Stimulated activated CD4-positive, alpha-beta T cell treated with anti-CD3 and anti-CD28 coated beads, Interleukin-12 subunit alpha, Interleukin-12 subunit beta, amount 100 ng/mL, for 4 hours (primary cell): Measurements from ENCODE around the gene KRTDAP.

Experiments
- DNase-seq: peaks from one replicate; pipeline ENCODE4 v3.0.0-alpha.2; 2020

The KRTDAP gene

DNA sequence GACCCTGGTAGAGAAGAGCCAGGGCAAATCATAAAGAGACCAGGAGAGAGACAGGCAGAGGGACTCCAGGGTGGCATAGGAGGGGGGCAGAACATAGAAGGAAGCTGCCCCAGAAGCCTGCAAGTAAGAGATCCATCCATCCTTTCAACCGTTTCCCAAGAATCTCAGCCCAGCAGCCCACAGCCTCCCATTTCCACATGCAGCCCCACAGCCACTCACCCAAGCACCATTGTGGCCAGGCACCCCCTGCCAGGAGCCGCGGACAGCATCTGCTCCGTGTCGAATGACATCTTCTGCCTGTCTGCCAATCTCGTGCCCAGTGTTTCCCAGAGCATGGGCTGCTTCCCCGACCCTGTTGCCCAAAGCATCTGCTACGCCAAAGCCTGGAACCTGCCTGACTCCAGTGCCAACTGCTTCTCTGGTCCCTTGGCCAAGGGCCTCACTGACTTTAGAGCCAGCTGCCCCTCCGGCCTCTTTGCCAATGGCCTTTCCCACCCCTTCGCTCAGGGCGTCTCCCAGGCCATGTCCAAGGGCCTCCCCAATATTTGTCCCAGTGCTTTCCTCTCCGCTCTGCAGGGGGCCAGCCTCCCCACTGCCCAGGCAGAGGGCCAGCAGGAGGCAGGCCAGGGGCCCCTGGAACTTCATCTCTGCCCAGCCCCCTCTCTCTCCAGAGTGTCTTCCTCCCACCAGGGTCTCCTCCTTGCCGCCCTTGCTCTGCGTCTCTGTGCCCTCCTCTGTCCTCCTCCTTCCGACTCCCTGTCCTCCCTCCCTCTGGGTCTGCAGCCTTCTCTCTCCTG is 22.8 kb upstream of the KRTDAP start:
- DNase-seq: no peak

DNA sequence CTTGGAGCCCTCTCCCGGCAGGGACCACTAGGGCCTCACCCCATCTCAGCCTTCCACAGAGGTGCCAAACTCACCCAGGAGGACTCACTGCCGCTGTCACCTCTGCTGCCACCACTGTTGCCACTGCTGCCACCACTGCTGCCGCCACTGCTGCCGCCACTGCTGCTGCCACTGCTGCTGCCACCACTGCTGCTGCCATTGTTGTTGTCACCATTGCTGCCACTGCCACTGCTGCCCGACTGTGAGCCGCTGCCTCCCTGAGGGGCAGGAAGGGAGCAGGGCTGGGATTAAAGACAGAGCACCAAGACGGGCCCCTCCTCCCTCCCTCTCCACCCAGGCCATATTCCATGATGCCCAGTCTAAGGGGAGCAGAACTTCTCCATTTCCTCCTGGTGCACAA is 21.1 kb upstream of the KRTDAP start:
- DNase-seq: no peak

DNA sequence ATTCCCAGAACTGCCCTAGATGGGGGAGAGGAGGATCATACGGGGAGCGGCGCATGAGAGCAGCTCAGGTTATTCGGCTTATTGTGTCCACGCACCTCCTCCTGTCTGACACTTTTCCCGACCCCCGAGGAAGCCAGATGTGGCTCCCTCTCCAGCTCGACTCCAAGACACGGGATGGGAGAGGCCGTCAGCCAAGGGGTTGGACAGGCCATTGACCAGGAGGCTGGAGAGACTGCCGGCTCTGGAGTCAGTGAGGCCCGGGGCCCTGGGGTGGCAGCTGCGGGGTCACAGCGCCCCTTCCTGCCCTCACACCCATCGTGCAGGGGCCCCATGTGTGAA is 20.3 kb upstream of the KRTDAP start:
- DNase-seq: no peak

DNA sequence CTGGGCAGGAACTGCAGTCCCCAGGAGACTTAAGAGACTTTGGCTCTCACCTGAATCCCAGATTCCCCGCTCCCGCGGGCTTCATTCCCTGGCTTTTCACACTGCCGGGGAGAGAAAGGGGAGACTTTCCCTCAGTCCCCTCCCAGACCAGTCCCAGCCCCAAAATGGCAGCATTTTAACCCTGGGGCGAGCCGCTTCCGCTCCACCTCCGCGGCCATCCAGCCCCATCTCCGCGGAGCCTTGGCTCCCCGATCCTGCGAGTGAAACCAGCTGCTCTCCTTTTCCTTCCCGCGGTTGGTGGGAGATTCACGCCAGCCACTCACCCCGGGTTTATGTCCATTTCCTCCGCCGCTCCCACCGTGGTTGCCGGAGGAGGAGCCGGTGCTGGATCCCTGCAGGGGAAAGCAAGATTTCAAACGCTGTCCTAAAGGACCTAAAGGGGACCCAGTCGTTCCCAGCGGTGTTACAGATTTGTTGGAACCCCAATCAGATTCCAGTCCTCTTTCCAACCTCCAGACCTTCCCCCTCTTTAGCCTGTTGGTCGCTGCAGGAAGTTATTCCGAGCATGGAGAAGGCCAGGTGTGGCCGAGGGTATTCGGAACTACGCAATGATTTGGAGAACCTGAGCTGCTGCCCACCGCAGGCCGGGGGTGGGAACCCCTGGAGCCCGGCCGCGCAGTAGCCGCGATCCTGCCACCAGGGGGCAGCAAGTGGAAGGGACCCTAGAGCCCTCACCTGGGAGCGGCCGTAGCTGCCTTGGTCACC is 19.8 kb upstream of the KRTDAP start:
- peak; percentile 76 for DNase-seq

DNA sequence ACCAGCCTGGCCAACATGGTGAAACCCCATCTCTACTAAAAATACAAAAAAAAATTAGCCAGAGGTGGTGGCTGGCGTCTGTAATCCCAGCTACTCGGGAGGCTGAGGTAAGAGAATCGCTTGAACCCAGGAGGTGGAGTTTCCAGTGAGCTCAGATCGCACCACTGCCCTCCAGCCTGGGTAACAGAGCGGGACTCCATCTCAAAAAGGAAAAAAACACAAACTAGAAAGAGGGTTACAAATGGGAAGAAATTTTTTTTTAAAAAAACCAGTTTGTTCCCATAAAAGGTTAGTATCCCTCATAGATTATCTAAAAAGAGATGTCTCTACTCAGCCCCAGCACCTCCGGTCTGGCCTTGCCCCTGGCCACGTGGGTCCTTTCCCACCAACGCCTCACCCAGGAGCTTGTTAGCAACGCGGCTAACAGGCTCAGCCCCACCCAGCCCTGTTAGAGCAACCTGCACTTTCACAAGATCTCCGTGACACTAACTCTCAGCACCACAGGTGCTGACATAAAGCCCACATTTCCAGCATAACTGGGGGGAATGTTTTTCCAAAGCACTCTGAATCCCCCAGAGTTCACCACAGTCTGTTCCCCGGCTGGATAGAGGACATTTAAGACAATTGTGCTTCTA is 18.9 kb upstream of the KRTDAP start:
- DNase-seq: peak; percentile 25

DNA sequence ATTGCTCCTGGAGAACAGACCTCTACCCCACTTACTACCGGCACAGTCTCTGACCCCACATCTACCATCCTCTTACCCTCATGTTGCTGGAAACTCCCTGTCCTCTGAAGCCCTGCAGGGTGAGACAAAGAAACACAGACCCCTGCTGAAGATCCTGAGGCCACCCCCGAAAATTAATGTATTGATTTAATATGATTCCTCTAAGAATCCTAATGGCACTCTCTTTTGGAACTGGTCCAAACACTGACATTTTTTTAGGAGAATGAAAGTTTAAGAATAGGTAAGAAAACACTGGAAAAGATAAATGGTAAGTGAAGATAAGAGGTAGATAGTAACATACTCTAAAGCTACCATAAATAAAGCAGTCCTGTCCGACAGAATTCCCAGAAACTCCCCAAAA is 17.9 kb upstream of the KRTDAP start:
- DNase-seq: no peak

DNA sequence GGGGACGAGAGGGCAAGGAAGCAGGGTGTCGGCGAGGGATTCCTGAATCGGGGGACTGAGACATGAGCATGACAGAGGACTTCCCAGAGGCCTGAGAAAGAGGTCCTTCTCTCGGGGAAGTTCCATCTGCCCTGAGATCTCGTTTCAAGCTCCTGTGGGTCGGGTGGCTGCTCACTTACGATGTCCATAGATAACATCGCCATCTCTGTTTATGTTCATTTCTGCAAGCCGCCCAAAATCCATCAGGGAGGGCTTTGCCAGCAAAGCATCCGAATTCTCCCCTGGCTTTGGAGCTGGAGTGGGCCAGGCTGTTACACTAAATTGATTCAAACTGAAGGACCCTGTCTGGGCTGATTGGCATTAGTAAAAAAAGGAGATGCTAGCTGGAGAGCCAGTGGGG is 17.3 kb upstream of the KRTDAP start:
- no peak for DNase-seq

DNA sequence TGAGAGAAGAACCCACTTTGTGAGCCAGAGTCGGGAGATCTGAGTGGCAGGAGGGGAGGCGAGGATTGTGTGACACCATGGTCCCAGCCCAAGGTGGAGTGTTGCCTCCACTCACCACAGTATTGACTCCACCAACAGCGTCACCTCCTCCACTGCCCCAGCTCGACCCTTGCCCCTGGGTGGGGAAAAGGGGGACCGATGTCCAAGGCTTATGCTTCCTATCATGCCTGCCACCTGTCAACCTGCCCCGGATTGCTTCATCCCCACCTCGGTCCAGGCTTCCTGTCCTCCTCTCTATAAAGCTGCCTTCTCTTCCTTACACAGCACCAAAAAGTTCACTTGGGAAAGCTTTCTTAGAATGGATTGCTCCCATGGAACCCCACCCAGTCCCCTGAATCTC is 15.7 kb upstream of the KRTDAP start:
- DNase-seq: no peak

DNA sequence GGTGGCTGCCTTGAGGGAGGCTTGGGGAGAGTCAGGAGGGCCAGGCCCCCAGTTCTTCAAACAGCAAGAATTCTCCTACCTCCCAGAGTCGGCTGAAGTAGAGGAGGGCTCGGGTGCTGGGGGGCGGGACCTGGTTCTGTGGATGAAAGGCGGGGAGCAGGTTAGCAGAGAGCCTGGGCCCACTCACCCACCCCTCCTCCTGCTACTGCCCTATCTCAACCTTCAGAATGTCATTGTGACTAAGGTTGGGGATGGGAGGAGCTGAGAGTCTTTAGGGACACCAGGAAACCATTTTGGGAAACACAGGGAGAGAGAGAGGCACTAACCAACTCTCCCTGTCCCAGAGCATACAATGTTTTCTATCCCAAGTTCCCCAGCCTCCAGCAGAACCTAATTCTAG is 12.5 kb upstream of the KRTDAP start:
- DNase-seq: no peak

DNA sequence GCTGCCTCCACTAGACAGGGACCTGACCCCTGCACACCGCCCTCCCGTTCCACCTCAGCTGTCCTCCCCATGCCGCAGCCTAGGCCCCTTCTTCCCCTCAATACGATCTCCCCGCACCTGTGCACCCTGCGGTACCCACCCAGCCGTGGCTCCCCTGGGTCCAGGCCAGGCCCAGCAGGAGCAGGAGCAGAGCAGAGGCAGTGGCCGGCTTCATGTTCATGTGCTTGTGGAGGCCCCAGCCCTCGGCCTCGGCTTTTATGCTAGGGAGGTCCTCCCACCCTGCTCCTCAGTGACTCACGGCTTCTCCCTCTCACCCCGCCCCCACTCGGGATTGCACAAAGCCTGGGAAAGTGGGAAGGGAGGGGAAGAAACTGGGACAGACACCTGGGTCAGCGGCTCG is 11.4 kb upstream of the KRTDAP start:
- DNase-seq: no peak

DNA sequence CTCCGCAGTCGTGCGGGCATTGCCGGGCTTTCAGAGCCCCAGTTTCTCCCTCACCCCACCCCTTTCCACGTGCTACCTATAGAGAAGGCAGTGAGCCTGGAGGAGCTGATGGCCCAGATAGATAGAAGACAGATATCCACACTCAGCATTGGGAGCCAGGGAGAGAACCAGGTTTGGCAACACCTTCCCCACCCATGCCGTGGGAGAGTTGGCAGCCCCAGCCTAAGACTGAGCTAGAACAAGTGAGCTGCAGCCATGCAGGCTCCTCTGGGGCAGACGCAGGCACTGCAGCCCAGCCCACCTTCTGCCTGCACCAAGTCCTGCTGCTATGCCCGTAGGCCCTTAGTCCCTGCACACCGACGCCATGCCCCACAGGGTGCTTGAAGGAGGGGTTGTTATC is 10.3 kb upstream of the KRTDAP start:
- DNase-seq: no peak

DNA sequence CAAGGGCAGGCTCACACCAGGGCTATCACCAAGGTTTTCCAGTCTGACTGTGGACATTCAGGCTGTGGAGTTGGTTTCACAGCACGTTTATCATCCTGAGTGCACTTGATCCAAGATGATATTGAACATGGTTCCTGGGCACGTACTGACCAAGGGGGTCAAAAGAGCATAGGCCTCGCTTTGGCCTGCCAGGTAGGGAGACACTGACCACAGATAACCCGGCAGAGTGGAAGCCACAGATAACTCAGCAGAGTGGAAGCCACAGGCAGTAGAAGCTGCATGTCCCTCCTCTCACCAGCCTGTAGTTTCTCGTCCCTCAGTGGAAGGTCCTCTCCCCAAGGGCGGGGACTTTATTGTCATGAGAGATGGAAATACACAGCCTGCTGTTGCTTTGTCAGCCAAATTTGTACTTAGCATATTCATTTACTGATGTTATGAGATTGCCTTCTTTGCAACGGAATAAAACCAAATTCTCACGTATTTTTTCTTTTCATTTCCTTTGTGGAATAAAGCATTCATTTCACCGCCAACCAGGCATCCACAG is 8.8 kb upstream of the KRTDAP start:
- no peak for DNase-seq

DNA sequence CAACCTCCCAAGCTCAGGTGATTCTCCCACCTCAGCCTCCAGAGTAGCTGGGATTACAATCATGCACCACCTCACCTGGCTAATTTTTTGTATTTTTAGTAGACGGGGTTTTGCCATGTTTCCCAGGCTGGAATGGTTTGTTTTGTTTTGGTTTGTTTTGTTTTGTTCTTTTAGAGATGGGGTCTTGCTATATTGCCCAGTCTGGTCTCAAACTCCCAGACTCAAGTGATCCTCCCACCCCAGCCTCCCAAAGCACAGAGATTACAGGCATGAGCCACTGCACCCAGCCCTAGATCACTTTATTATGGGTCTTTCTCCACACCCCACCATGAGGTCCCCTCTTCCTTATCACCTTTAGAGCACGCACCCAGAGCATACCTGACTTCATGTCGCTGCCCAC is 8.0 kb upstream of the KRTDAP start:
- DNase-seq: no peak

DNA sequence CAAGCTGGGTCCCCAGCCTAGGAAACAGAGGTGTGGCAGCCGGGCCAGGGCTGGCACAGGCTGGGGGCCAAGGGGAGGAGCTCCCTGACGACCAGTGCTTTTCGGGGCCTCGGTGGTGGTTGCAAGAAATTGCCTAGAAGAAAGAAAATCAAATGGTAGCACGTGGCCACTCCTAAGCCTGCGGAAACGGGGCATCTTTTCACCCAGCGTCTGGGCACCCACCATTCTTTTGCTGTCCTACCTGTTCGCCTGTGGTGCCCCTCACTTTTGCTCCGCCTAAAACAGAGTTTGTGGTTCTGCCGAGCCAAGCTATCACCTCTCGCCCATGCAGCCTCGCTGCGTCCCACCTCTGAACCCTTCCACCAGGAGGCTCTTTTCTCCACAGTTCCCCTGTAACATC is 7.1 kb upstream of the KRTDAP start:
- DNase-seq: no peak

DNA sequence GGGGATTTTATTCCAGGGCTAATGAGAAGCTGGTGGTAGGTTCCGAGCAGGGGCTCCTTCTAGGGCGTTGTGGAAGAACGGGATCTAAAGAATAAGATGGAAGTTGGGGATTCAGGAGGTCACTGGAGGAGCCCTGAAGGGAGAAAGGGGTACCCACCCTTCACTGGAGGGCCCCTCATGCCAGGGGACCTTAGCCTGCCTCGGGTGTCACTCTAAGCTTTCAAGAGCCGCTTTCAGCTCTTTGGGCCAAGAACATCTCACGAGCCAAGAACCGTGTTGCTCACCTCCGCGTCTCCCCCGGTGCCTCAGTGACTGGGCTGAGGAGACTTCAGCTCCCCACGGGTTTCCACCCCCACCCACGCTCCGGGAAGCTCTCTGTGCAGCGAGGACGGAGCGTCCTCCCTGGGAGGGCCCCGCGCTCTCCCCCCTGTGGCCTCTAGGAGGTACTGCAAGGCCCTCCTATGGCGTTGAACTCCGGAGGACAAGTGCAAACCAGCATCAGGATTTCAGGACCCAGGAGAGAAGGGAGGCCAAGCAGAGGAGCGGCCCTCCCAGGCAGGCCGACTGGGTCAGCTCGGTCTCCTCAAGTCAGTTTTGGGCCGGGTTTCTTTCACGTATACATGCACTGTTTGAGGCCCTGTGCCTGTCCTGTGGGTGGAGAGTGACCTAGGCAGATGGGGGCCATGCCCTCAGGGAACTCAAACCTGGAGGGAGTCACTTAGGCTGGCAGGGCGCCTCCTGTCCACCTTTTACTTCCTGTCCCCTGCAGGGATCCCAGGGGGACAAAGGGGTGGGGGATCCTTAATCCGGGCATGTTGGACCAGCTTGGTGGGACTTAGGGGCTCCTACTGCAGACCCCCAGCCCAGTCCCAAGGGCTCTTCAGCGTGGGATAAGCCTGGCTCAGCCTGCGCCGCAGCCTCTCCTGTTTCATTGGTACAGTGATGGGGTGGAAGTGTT is 5.1 kb upstream of the KRTDAP start:
- DNase-seq: peak; percentile 81

DNA sequence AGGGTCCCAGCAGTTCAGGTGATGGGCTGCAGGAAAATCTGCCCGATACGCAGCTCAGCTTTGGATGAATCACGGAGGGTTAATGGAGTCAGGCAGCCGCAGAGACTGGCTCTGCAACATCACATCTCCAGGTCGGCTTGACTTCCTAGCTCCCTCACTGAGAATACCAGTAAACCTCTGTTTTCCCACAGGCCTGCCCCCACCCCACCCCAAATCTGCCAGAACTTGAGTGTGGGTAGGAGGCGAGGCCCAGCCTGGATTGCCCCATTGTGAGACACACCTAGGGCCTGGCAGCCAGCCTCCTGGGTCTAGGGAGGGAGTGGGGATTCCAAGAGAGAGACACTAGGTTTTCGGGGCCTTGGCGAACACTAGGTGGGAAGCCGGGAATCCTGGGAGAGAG is 3.7 kb upstream of the KRTDAP start:
- DNase-seq: no peak

DNA sequence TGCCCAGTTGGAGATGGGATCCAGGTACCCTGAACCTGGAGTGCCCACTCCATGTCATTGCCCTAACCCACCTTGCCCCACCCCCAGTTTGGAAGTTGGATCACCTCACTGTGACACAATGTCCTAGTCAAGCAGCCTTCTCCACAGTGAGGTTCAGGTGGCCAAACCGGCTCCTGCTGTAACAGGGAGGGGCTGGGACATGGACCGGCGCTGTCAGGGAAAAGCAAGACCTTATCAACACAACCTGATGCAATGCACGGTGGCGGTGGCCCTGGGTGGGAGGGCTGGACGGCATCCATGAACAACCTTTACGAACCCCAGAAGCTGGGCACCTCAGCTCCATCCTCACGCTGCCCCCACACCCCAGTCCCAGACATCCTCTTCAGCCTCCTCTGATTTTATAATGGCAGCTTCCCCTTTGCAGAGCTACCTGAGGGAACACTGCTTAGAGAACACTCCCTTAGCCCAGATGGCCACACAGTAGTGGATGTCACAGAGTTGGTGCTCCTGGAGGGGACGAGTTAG is 1.6 kb upstream of the KRTDAP start:
- DNase-seq: no peak

DNA sequence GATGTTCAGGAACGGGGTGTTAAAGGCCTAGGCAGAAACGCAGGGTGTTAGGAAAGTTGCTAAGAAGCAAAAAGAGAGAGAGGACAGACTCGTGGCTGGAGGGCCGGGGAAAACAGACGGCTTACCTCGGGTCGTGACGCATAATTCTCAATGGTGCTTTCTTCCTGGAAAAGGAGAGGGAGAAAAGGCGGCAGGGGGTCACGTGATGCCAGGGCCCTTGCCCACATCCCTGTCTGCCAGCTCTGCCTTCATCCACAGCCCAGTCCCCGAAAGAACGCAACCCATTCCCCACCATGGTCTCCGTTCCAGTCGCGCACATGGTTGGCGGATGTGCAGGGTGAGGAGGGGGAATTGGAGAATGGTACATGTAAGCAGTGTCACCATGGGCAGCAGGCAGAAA is 1.6 kb downstream of the KRTDAP start:
- DNase-seq: no peak

DNA sequence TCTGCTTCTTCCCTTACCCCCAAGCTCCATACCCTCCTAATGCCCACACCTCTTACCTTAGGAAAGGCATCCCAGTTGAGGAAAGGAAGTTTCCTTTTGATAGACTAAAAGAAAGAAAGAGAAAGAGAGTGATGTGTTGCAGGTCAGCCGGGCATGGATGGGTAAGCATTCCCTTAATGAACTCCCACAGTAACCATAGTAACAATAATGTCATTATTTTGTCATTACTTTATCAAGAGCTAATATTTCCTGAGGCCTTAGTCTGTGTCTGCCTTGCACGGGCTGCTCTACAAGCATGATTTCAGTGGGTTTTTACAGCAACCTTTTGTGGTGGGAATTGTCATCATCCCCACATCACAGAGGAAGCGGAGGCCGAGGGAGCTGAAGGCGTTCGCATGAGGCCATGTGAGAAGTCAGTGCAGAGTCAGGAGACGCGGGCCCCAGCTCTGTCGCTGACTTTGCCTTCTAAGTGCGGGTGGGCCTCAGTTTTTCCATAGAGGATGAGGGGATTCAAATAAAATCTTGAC is 2.5 kb downstream of the KRTDAP start:
- DNase-seq: no peak

DNA sequence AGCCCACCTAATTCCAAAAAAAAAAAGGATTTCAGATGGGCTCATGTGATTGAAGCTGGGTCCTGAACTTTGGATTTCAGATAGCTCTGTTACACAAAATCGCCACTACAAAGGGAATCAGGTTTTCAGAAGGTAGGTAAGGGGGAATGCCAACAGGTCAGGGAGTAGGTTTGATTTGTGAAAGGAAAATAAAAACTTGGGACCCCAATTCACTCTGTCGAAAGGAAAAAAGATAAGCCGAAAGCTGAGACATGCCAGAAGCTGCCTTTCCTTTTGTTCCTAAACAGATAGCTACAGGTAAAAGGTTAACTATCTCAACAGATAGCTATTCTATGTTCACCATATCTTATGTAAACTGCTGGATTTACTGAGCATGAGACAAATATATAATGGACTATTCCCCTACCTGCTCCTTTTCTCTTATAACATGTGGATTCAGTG is 4.0 kb downstream of the KRTDAP start:
- no peak for DNase-seq

DNA sequence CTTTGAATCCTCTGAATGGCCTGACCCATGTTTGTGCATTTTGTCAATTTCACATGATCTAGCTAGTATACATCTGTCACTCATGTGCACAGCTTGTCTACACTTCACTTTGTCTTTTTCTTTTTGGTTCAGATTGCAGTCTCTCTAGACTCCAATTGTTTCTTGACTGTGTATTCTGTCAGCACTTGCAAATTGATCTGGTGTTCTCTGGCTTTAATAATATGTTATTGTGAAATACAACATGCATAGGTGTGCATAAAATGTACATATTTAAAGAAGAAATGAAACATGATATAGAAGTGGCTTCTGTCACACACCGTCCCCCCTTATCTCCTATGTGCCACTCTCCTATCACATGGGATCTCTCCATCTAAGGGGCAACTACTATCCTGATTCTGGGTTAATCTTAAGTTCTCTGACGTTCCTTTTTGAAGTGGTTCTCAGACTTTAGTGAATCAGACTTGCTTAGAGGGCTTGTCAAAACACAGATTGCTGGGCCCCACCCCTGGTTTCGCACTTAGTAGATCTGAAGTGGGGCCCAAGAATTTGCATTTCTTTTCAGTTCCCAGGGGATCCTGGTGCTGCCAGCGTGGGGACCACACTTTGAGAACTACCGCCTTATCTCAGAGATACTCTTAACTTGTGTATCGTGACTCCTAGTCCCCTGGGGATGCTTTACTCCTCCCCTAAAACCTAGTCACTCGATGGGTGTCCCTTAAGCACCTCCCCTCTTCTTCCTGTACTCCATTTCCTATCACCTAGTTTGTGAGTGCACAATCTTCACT is 5.8 kb downstream of the KRTDAP start:
- no peak for DNase-seq
